Liver (tissue), 9 donors: Measurements from ENCODE around the gene HES4. TPM values are rescaled to one million over a fixed set of nuclear protein-coding genes. Genes with fewer than 3 reads are reported as not detected.

Source experiments
- DNase-seq: peaks from one replicate; pipeline ENCODE4 v3.0.0-alpha.2; 2017; ENCODE audit warnings: low spot score
- H3K27ac ChIP-seq, 2 donors: one replicate each; pipeline ENCODE4 v1.7.0; 2013; ENCODE audit warnings: inconsistent platforms in 2 of 2, low read length in 2 of 2, control low read depth in 1 of 2, low read depth in 1 of 2, mild to moderate bottlenecking in 1 of 2
- H3K27me3 ChIP-seq, 4 donors: one replicate each; pipeline versions ENCODE4 v1.6.1 to v1.7.0; 2013; ENCODE audit warnings: low read length in 3 of 4, inconsistent platforms in 1 of 4, mild to moderate bottlenecking in 1 of 4, moderate library complexity in 1 of 4; ENCODE audit not compliant: control insufficient read depth in 4 of 4, insufficient read depth in 4 of 4
- H3K36me3 ChIP-seq, 4 donors: one replicate each; pipeline versions ENCODE4 v1.6.1 to v1.7.0; 2013; ENCODE audit warnings: low read length in 3 of 4, mild to moderate bottlenecking in 3 of 4, low read depth in 1 of 4, moderate library complexity in 1 of 4; ENCODE audit not compliant: control insufficient read depth in 4 of 4, insufficient read depth in 3 of 4
- H3K4me1 ChIP-seq, 4 donors: one replicate each; pipeline versions ENCODE4 v1.6.1 to v1.7.0; 2013; ENCODE audit warnings: low read length in 3 of 4, mild to moderate bottlenecking in 3 of 4, moderate library complexity in 1 of 4; ENCODE audit not compliant: control insufficient read depth in 4 of 4, insufficient read depth in 4 of 4
- H3K4me3 ChIP-seq, 3 donors: one replicate each; pipeline versions ENCODE4 v1.6.1 to v1.7.0; 2013; ENCODE audit warnings: low read length in 3 of 3, control low read depth in 1 of 3, low read depth in 1 of 3, mild to moderate bottlenecking in 1 of 3
- H3K9ac ChIP-seq, 2 donors: one replicate each; pipeline ENCODE4 v1.7.0; 2013; ENCODE audit warnings: low read length in 2 of 2, mild to moderate bottlenecking in 2 of 2, moderate library complexity in 2 of 2, control low read depth in 1 of 2, low read depth in 1 of 2
- H3K9me3 ChIP-seq, 4 donors: one replicate each; pipeline versions ENCODE4 v1.6.1 to v1.7.0; 2013; ENCODE audit warnings: low read length in 3 of 4; ENCODE audit not compliant: control insufficient read depth in 4 of 4
- ATF3 ChIP-seq: IDR thresholded peaks from 2 replicates; pipeline ENCODE4 v1.6.1; 2016; ENCODE audit warnings: antibody characterized with exemption
- CTCF ChIP-seq: fragments of 150-350 bp; IDR thresholded peaks from 2 replicates; pipeline ENCODE4 v1.5.1; 2017; ENCODE audit warnings: improper control_type of control experiment, low read depth, low read length; ENCODE audit not compliant: missing input control
- EGR1 ChIP-seq, 2 donors: IDR thresholded peaks; 2 replicates each; pipeline ENCODE4 v1.6.1; 2016 to 2018; ENCODE audit warnings: antibody characterized with exemption in 2 of 2, low read depth in 2 of 2
- FOXA1 ChIP-seq: IDR thresholded peaks from 2 replicates; pipeline ENCODE4 v1.6.1; 2016; ENCODE audit warnings: antibody characterized with exemption
- GABPA ChIP-seq, 2 donors: IDR thresholded peaks in 1 of 2; conservative IDR thresholded peaks in 1 of 2; 2 replicates each; pipeline ENCODE4 v1.6.1; 2016; ENCODE audit warnings: antibody characterized with exemption in 2 of 2, mild to moderate bottlenecking in 1 of 2, moderate library complexity in 1 of 2
- HNF4G ChIP-seq: IDR thresholded peaks from 2 replicates; pipeline ENCODE4 v1.6.1; 2016; ENCODE audit warnings: antibody characterized with exemption
- JUND ChIP-seq, 2 donors: IDR thresholded peaks; 2 replicates each; pipeline ENCODE4 v1.6.1; 2016; ENCODE audit warnings: antibody characterized with exemption in 2 of 2
- MAX ChIP-seq: IDR thresholded peaks from 2 replicates; pipeline ENCODE4 v1.6.1; 2016; ENCODE audit warnings: antibody characterized with exemption
- NR2F2 ChIP-seq: IDR thresholded peaks from 2 replicates; pipeline ENCODE4 v1.6.1; 2016; ENCODE audit warnings: antibody characterized with exemption
- RAD21 ChIP-seq, 2 donors: IDR thresholded peaks; 2 replicates each; pipeline ENCODE4 v1.6.1; 2016; ENCODE audit warnings: antibody characterized with exemption in 2 of 2, mild to moderate bottlenecking in 2 of 2
- REST ChIP-seq: IDR thresholded peaks from 2 replicates; pipeline ENCODE4 v1.6.1; 2016; ENCODE audit warnings: antibody characterized with exemption, mild to moderate bottlenecking
- RXRA ChIP-seq, 2 donors: IDR thresholded peaks; 2 replicates each; pipeline ENCODE4 v1.6.1; 2017 to 2018; ENCODE audit warnings: antibody characterized with exemption in 2 of 2, mild to moderate bottlenecking in 1 of 2
- SP1 ChIP-seq: IDR thresholded peaks from 2 replicates; pipeline ENCODE4 v1.6.1; 2018; ENCODE audit warnings: antibody characterized with exemption, mild to moderate bottlenecking
- YY1 ChIP-seq: IDR thresholded peaks from 2 replicates; pipeline ENCODE4 v1.6.1; 2016; ENCODE audit warnings: antibody characterized with exemption, mild to moderate bottlenecking
- ZBTB33 ChIP-seq: IDR thresholded peaks from 2 replicates; pipeline ENCODE4 v1.6.1; 2016; ENCODE audit warnings: antibody characterized with exemption
- WGBS: extraction: QIAGEN DNeasy Blood & Tissue Kit; methylation state at CpG from one replicate; pipeline ENCODE4 v1.1.7; 2013; 5-methylcytosine and 5-hydroxymethylcytosine counted together
- polyA plus RNA-seq, 2 donors: library from polyadenylated mRNA; stranded (reverse) in 1 of 2; unstranded in 1 of 2; fragments of 200-250 nt in 1 of 2; fragments of >200 nt in 1 of 2; fragmentation: Nextera tagmentation in 1 of 2; extraction: Ambion mirVana in 1 of 2; gene quantifications; one replicate each; pipeline versions ENCODE4 v1.2.1 to v1.2.3, GENCODE V29; 2013 to 2015
- total RNA-seq, 2 donors: library from RNA; depleted of rRNA; stranded (reverse); fragments of >200 nt; gene quantifications; one replicate each; pipeline ENCODE4 v1.2.3, GENCODE V29; 2014
- donor health status: healthy.
- donor health status: healthy.
- donor health status: healthy.
- donor health status: healthy.
- donor health status: healthy.

The HES4 gene
- total and polyA plus RNA-seq, 4 donors, result 0.93 to 1.9 (median 1.7) TPM

- WGBS, result 2% methylated on average over 75 of the region's 75 CpGs
- TF ChIP-seq NR2F2 (no peak), JUND (IDR thresholded peaks at IDR 0.05) (peak in 1 of 2 donors; percentile 62), RXRA (IDR thresholded peaks at IDR 0.05) (peak; percentile 5 to 18)
- Histone ChIP-seq H3K4me1 (peaks cover 5 to 47% (median 34%) of the 10 kb centered on the region in 4 donors), H3K9me3 (no peaks in the 10 kb centered on the region), H3K36me3 (no peaks in the 10 kb centered on the region), H3K4me3 (peak overlapping the region in 2 of 3 donors; percentile 31 to 66), H3K9ac (peak overlapping the region in 1 of 2 donors; percentile 15), H3K27me3 (peaks cover 0 to 11% (median 1%) of the 10 kb centered on the region in 4 donors), H3K27ac (peak overlapping the region; percentile 83 to 84)
- no peak for DNase-seq
Measured at GRCh38 chr1:1000357-1001056, 610 bp upstream of the HES4 start.

GRCh38 chr1:998995-999724 lies 737 bp downstream of the HES4 start:
- Histone ChIP-seq H3K4me1 (peaks cover 0 to 38% (median 23%) of the 10 kb centered on the region in 4 donors), H3K9me3 (no peaks in the 10 kb centered on the region), H3K27me3 (peaks cover 0 to 11% (median 1%) of the 10 kb centered on the region in 4 donors), H3K36me3 (peaks cover 0 to 1% (median 0%) of the 10 kb centered on the region in 4 donors), H3K9ac (no peak overlapping the region), H3K4me3 (peak overlapping the region in 1 of 3 donors; percentile 66), H3K27ac (peak overlapping the region; percentile 23 to 50)
- TF ChIP-seq CTCF (no peak), REST (no peak), GABPA (IDR thresholded peaks at IDR 0.05 in 1 of 2, conservative IDR thresholded peaks at IDR 0.05 in 1 of 2) (no peak), EGR1 (IDR thresholded peaks at IDR 0.05; ENCODE audit: low read depth in 2 of 2) (no peak), FOXA1 (no peak), ZBTB33 (no peak), YY1 (no peak), SP1 (no peak), MAX (no peak), NR2F2 (no peak), ATF3 (no peak), HNF4G (no peak), RXRA (IDR thresholded peaks at IDR 0.05) (no peak), RAD21 (IDR thresholded peaks at IDR 0.05) (no peak)
- DNase-seq, result no peak
- WGBS, result 2% methylated on average over 86 of the region's 86 CpGs
